Uterus (tissue), 4 donors: Measurements from ENCODE around the gene CHMP4A. TPM values are rescaled to one million over a fixed set of nuclear protein-coding genes. Genes with fewer than 3 reads are reported as not detected.

Experiments used
- DNase-seq, 2 donors: peaks; one replicate each; pipeline ENCODE4 v3.0.0-alpha.2; 2019 to 2020
- H3K27ac ChIP-seq, 2 donors: fragments of 200-600 bp; sonication (generic); 1 replicate in 1 of 2; 2 replicates in 1 of 2; pipeline ENCODE4 v1.5.1; 2016 to 2018
- H3K27me3 ChIP-seq, 2 donors: fragments of 200-600 bp; sonication (generic); one replicate each; pipeline ENCODE4 v1.5.1; 2018 to 2019; ENCODE audit warnings: control low read depth in 1 of 2
- H3K36me3 ChIP-seq, 2 donors: fragments of 200-600 bp; sonication (generic); one replicate each; pipeline ENCODE4 v1.5.1; 2019; ENCODE audit warnings: control low read depth in 1 of 2
- H3K4me1 ChIP-seq, 2 donors: fragments of 200-600 bp; sonication (generic); one replicate each; pipeline ENCODE4 v1.5.1; 2018 to 2019; ENCODE audit warnings: control low read depth in 1 of 2
- H3K4me3 ChIP-seq, 2 donors: fragments of 200-600 bp; sonication (generic); 1 replicate in 1 of 2; 2 replicates in 1 of 2; pipeline ENCODE4 v1.5.1; 2018 to 2019; ENCODE audit warnings: mild to moderate bottlenecking in 1 of 2
- H3K9me3 ChIP-seq, 2 donors: fragments of 200-600 bp; sonication (generic); one replicate each; pipeline ENCODE4 v1.5.1; 2019; ENCODE audit warnings: control low read depth in 1 of 2
- CTCF ChIP-seq, 4 experiments: fragments of 200-600 bp in 2 of 4; fragments of 450-650 bp in 2 of 4; sonication (generic) in 2 of 4; IDR thresholded peaks; one replicate each; pipeline ENCODE4 v1.5.1; 2016 to 2019; ENCODE audit warnings: antibody characterized with exemption in 4 of 4, mild to moderate bottlenecking in 2 of 4, moderate library complexity in 1 of 4
- POLR2A ChIP-seq, 2 donors: fragments of 450-650 bp; IDR thresholded peaks; one replicate each; pipeline ENCODE4 v1.6.1; 2016; ENCODE audit warnings: antibody characterized with exemption in 2 of 2, mild to moderate bottlenecking in 1 of 2, moderate library complexity in 1 of 2
- intact Hi-C: fragments of 100-400 bp; cut with DNase I; formaldehyde crosslinking; loops from one replicate; pipeline ENCODE4 v1.15.1; 2023; ENCODE audit warnings: low total_unique reads
- total RNA-seq, 4 donors: library from RNA; depleted of rRNA in 3 of 4; stranded (reverse); fragments of >200 nt in 3 of 4; gene quantifications; one replicate each; pipeline versions ENCODE4 v1.1.0 to v1.2.4, GENCODE V29; 2014 to 2023
- donor health status: DM: yes; HTN: yes; CAD: no.

The CHMP4A gene
- total RNA-seq, 4 donors from 2014 or later = 6.8 to 53.3 (median 33.9) TPM

GRCh38 chr14:24238527-24239037, 25.3 kb upstream of the CHMP4A start:
- Histone ChIP-seq H3K36me3 (no peaks in the 10 kb centered on the region), H3K4me1 (peaks cover 0 to 23% of the 10 kb centered on the region in 2 donors), H3K27ac (no peak overlapping the region), H3K9me3 (no peaks in the 10 kb centered on the region), H3K27me3 (no peaks in the 10 kb centered on the region), H3K4me3 (no peak overlapping the region)
- intact Hi-C loops = loop anchor here (10.0 kb wide), 1 partner anchor 196 kb away; no protein-coding TSS in a partner anchor
- TF ChIP-seq CTCF (IDR thresholded peaks at IDR 0.05) = no peak
- no peak for TF ChIP-seq POLR2A (IDR thresholded peaks at IDR 0.05)
- no peak for DNase-seq

- no peaks in the 10 kb centered on the region for H3K9me3 ChIP-seq
- H3K4me1 ChIP-seq = peaks cover 0 to 28% of the 10 kb centered on the region in 2 donors
- TF ChIP-seq POLR2A (IDR thresholded peaks at IDR 0.05) = no peak
- no peak for TF ChIP-seq CTCF (IDR thresholded peaks at IDR 0.05)
- DNase-seq = no peak
- no peaks in the 10 kb centered on the region for H3K36me3 ChIP-seq
- H3K27me3 ChIP-seq = no peaks in the 10 kb centered on the region
- intact Hi-C loops = loop anchor here (10.0 kb wide), 1 partner anchor 197 kb away; no protein-coding TSS in a partner anchor
- H3K4me3 ChIP-seq = no peak overlapping the region
- H3K27ac ChIP-seq = no peak overlapping the region
Observed at GRCh38 chr14:24238123-24238522, 24.8 kb upstream of the CHMP4A start.

GRCh38 chr14:24237463-24237955, 24.2 kb upstream of the CHMP4A start:
- no peaks in the 10 kb centered on the region for H3K36me3 ChIP-seq
- no peak overlapping the region for H3K27ac ChIP-seq
- DNase-seq = no peak
- no peaks in the 10 kb centered on the region for H3K27me3 ChIP-seq
- intact Hi-C loops = loop anchor here (10.0 kb wide), 1 partner anchor 197 kb away; no protein-coding TSS in a partner anchor
- TF ChIP-seq CTCF (IDR thresholded peaks at IDR 0.05) (no peak), POLR2A (IDR thresholded peaks at IDR 0.05) (no peak)
- peaks cover 0 to 28% of the 10 kb centered on the region in 2 donors for H3K4me1 ChIP-seq
- H3K9me3 ChIP-seq = no peaks in the 10 kb centered on the region
- H3K4me3 ChIP-seq = no peak overlapping the region

GRCh38 chr14:24236689-24237462, 23.6 kb upstream of the CHMP4A start:
- H3K27me3 ChIP-seq = no peaks in the 10 kb centered on the region
- no peak overlapping the region for H3K27ac ChIP-seq
- DNase-seq = no peak
- no peaks in the 10 kb centered on the region for H3K9me3 ChIP-seq
- no peaks in the 10 kb centered on the region for H3K36me3 ChIP-seq
- H3K4me3 ChIP-seq = no peak overlapping the region
- TF ChIP-seq POLR2A (IDR thresholded peaks at IDR 0.05) (no peak), CTCF (IDR thresholded peaks at IDR 0.05) (no peak)
- H3K4me1 ChIP-seq = peaks cover 0 to 28% of the 10 kb centered on the region in 2 donors
- intact Hi-C loops = loop anchor here (10.0 kb wide), 1 partner anchor 198 kb away; no protein-coding TSS in a partner anchor
